ENCODE results near the gene STUM.

GRCh38 chr1:226549094-226549936, 751 bp downstream of the STUM start:
- TF ChIP-seq CTCF (IDR thresholded peaks at IDR 0.05) (no peak), SMC3 (IDR thresholded peaks at IDR 0.05; ENCODE audit: low read depth, low read length) (no peak), YY1 (IDR thresholded peaks at IDR 0.05; ENCODE audit: low read depth) (no peak), MXI1 (IDR thresholded peaks at IDR 0.05; ENCODE audit: low read depth, low read length) (no peak), EP300 (IDR thresholded peaks at IDR 0.05; ENCODE audit: borderline replicate concordance in 1 of 2, low read depth in 1 of 2, low read length in 1 of 2) (no peak)
